Thyroid gland (tissue), 4 donors: ENCODE results near the gene ANG. TPM values are rescaled to one million over a fixed set of nuclear protein-coding genes. Genes with fewer than 3 reads are reported as not detected.

Experiments
- DNase-seq, 2 donors: peaks; one replicate each; pipeline ENCODE4 v3.0.0-alpha.2; 2019
- H3K27ac ChIP-seq, 3 donors: fragments of 200-600 bp; sonication (generic); 1 replicate in 2 of 3; 2 replicates in 1 of 3; pipeline ENCODE4 v1.5.1; 2016 to 2019; ENCODE audit warnings: mild to moderate bottlenecking in 1 of 3, moderate library complexity in 1 of 3
- H3K27me3 ChIP-seq: fragments of 200-600 bp; sonication (generic); one replicate; pipeline ENCODE4 v1.5.1; 2019
- H3K36me3 ChIP-seq, 2 donors: fragments of 200-600 bp; sonication (generic); one replicate each; pipeline ENCODE4 v1.5.1; 2016 to 2019
- H3K4me1 ChIP-seq, 2 donors: fragments of 200-600 bp; sonication (generic); one replicate each; pipeline ENCODE4 v1.5.1; 2017 to 2019
- H3K4me3 ChIP-seq, 3 donors: fragments of 200-600 bp; sonication (generic); replicated peaks in 1 of 3; 1 replicate in 2 of 3; 2 replicates in 1 of 3; pipeline ENCODE4 v1.5.1; 2016; ENCODE audit warnings: mild to moderate bottlenecking in 1 of 3
- H3K9me3 ChIP-seq: fragments of 200-600 bp; sonication (generic); one replicate; pipeline ENCODE4 v1.5.1; 2017
- CTCF ChIP-seq, 6 experiments: fragments of 200-600 bp in 3 of 6; fragments of 450-650 bp in 3 of 6; sonication (generic) in 3 of 6; IDR thresholded peaks; one replicate each; pipeline ENCODE4 v1.5.1; 2016 to 2019; ENCODE audit warnings: antibody characterized with exemption in 6 of 6, mild to moderate bottlenecking in 2 of 6, inconsistent platforms in 1 of 6, moderate library complexity in 1 of 6
- POLR2A ChIP-seq, 2 donors: fragments of 450-650 bp; IDR thresholded peaks; one replicate each; pipeline ENCODE4 v1.6.1; 2017; ENCODE audit warnings: antibody characterized with exemption in 2 of 2, mild to moderate bottlenecking in 2 of 2, moderate library complexity in 1 of 2
- WGBS, 2 donors: methylation state at CpG; one replicate each; pipeline ENCODE4 v1.1.5; 2017; 5-methylcytosine and 5-hydroxymethylcytosine counted together
- intact Hi-C: fragments of 100-400 bp; cut with DNase I; formaldehyde crosslinking; loops from one replicate; pipeline ENCODE4 v1.15.1; 2023
- small RNA-seq: library from RNA; depleted of rRNA; stranded (forward); fragments of <200 nt; gene quantifications from one replicate; pipeline ENCODE3, GENCODE V24; 2016
- total RNA-seq, 4 donors: library from RNA; depleted of rRNA; stranded (reverse); fragments of >200 nt; gene quantifications; one replicate each; pipeline ENCODE4 v1.2.3, GENCODE V29; 2016

Gene ANG
- total RNA-seq, 4 donors from 2014 or later, result 2.8 to 17.6 (median 5.8) TPM

GRCh38 chr14:20742132-20742531, 53.6 kb downstream of the ANG start:
- H3K4me3 ChIP-seq, result no peak overlapping the region
- no peaks in the 10 kb centered on the region for H3K27me3 ChIP-seq
- WGBS, 2 donors, result 87 to 88% methylated on average over 4 of the region's 4 CpGs
- H3K27ac ChIP-seq, result no peak overlapping the region
- intact Hi-C loops, result no loop called here
- DNase-seq, result no peak
- no peaks in the 10 kb centered on the region for H3K9me3 ChIP-seq
- TF ChIP-seq CTCF (IDR thresholded peaks at IDR 0.05) (no peak), POLR2A (IDR thresholded peaks at IDR 0.05) (no peak)
- no peaks in the 10 kb centered on the region for H3K4me1 ChIP-seq
- H3K36me3 ChIP-seq, result no peaks in the 10 kb centered on the region

- no peak overlapping the region for H3K4me3 ChIP-seq
- WGBS, 2 donors, result 88 to 89% methylated on average over 2 of the region's 2 CpGs
- intact Hi-C loops, result no loop called here
- H3K27me3 ChIP-seq, result no peaks in the 10 kb centered on the region
- H3K4me1 ChIP-seq, result no peaks in the 10 kb centered on the region
- H3K9me3 ChIP-seq, result no peaks in the 10 kb centered on the region
- no peak overlapping the region for H3K27ac ChIP-seq
- no peak for DNase-seq
- TF ChIP-seq POLR2A (IDR thresholded peaks at IDR 0.05) (no peak), CTCF (IDR thresholded peaks at IDR 0.05) (no peak)
- H3K36me3 ChIP-seq, result no peaks in the 10 kb centered on the region
Measured at GRCh38 chr14:20743556-20743955, 55.0 kb downstream of the ANG start.

Small RNA genes within 50 kb of the gene (small RNA-seq; reads per million reads assigned to genes)
- gene RF00019, result not detected

Other genes starting within 250 kb of the ANG start
- gene OSGEP, start 234.0 kb upstream of the ANG start, total RNA-seq, result 10 to 100 TPM; 56.7 to 88.8 (median 75.0) TPM
- 100 to 1,000 TPM; 133 to 179 (median 142) TPM for gene APEX1, start 233.5 kb upstream of the ANG start, total RNA-seq
- gene PIP4P1, start 227.3 kb upstream of the ANG start, total RNA-seq, result 10 to 100 TPM; 15.4 to 29.1 (median 23.1) TPM
- 10 to 100 TPM; 13.9 to 29.3 (median 18.7) TPM for gene PNP, start 219.4 kb upstream of the ANG start, total RNA-seq
- gene RNASE10, start 183.2 kb upstream of the ANG start, total RNA-seq, result not detected
- gene RNASE9, start 127.7 kb upstream of the ANG start, total RNA-seq, result not detected
- not detected for gene RNASE11, start 100.8 kb upstream of the ANG start, total RNA-seq
- gene RNASE12, start 97.4 kb upstream of the ANG start, total RNA-seq, result not detected
- gene OR6S1, start 47.1 kb upstream of the ANG start, total RNA-seq, result not detected
- gene RNASE4, start 4.2 kb upstream of the ANG start, total RNA-seq, result 10 to 100 TPM; 15.5 to 58.9 (median 45.8) TPM
- not detected for gene EDDM3A, start 57.1 kb downstream of the ANG start, total RNA-seq
- gene EDDM3B, start 79.6 kb downstream of the ANG start, total RNA-seq, result not detected
- gene RNASE6, start 92.5 kb downstream of the ANG start, total RNA-seq, result 10 to 100 TPM in 1 of 4 donors, 1 to 10 TPM in 3; 1.8 to 13.2 (median 6.2) TPM
- 100 to 1,000 TPM in 2 of 4 donors, 10 to 100 TPM in 2; 69.0 to 208 (median 133) TPM for gene RNASE1, start 114.1 kb downstream of the ANG start, total RNA-seq
- not detected for gene RNASE3, start 202.6 kb downstream of the ANG start, total RNA-seq